Vagina (tissue), 2 donors: ENCODE data around the gene MYLK. TPM values are rescaled to one million over a fixed set of nuclear protein-coding genes. Genes with fewer than 3 reads are reported as not detected.

Experiments used
- DNase-seq, 2 donors: peaks; one replicate each; pipeline ENCODE4 v3.0.0-alpha.2; 2017; ENCODE audit errors: extremely low spot score in 2 of 2
- H3K27ac ChIP-seq: fragments of 200-600 bp; sonication (generic); one replicate; pipeline ENCODE4 v1.5.1; 2019
- H3K27me3 ChIP-seq: fragments of 200-600 bp; sonication (generic); one replicate; pipeline ENCODE4 v1.5.1; 2019
- H3K36me3 ChIP-seq, 2 donors: fragments of 200-600 bp; sonication (generic); one replicate each; pipeline ENCODE4 v1.5.1; 2017 to 2019
- H3K4me1 ChIP-seq: fragments of 200-600 bp; sonication (generic); one replicate; pipeline ENCODE4 v1.5.1; 2019
- H3K4me3 ChIP-seq, 2 donors: fragments of 200-600 bp; sonication (generic); 1 replicate in 1 of 2; 2 replicates in 1 of 2; pipeline ENCODE4 v1.5.1; 2016 to 2019
- H3K9me3 ChIP-seq: fragments of 200-600 bp; sonication (generic); one replicate; pipeline ENCODE4 v1.5.1; 2019
- CTCF ChIP-seq, 3 experiments: fragments of 450-650 bp in 2 of 3; fragments of 200-600 bp in 1 of 3; sonication (generic) in 1 of 3; IDR thresholded peaks; one replicate each; pipeline ENCODE4 v1.5.1; 2017 to 2019; ENCODE audit warnings: antibody characterized with exemption in 3 of 3, mild to moderate bottlenecking in 2 of 3, moderate library complexity in 2 of 3
- POLR2A ChIP-seq, 2 donors: fragments of 450-650 bp; IDR thresholded peaks; one replicate each; pipeline ENCODE4 v1.6.1; 2017; ENCODE audit warnings: antibody characterized with exemption in 2 of 2, mild to moderate bottlenecking in 2 of 2, moderate library complexity in 2 of 2
- POLR2AphosphoS5 ChIP-seq, 2 donors: sonication (generic); formaldehyde crosslinking; IDR thresholded peaks; one replicate each; pipeline ENCODE4 v1.9.0; 2017; ENCODE audit warnings: antibody characterized with exemption in 2 of 2, mild to moderate bottlenecking in 2 of 2, low read depth in 1 of 2; ENCODE audit not compliant: insufficient read depth in 1 of 2
- intact Hi-C: fragments of 100-400 bp; cut with DNase I; formaldehyde crosslinking; loops from one replicate; pipeline ENCODE4 v1.15.1; 2023
- total RNA-seq: library from RNA; depleted of rRNA; stranded (reverse); fragments of >200 nt; gene quantifications from one replicate; pipeline ENCODE4 v1.2.3, GENCODE V29; 2016

Gene MYLK
- total RNA-seq, 1 donor from 2014 or later, result 352 TPM

- Histone ChIP-seq H3K27ac (peak within 1 kb of the TSS; percentile 79), H3K36me3 (peaks cover 0 to 9% of the 10 kb centered on the region in 2 donors), H3K27me3 (no peaks in the 10 kb centered on the region), H3K4me1 (peaks cover 34% of the 10 kb centered on the region), H3K9me3 (no peaks in the 10 kb centered on the region), H3K4me3 (peak within 1 kb of the TSS; percentile 60 to 87)
- TF ChIP-seq CTCF (IDR thresholded peaks at IDR 0.05) (no peak), POLR2AphosphoS5 (IDR thresholded peaks at IDR 0.05; ENCODE audit: insufficient read depth in 1 of 2, low read depth in 1 of 2) (peak; percentile 85 to 88), POLR2A (IDR thresholded peaks at IDR 0.05) (peak in 1 of 2 donors; percentile 66)
- intact Hi-C loops, result no loop called here
- peak; percentile 96 to 97 for DNase-seq
Observed at GRCh38 chr3:123584988-123585937, 298.9 kb downstream of the MYLK start, which contains the start of gene HACD2. HACD2 (minus strand) TSS chr3:123585053; CDS start chr3:123585027, 26 bp downstream.

- Histone ChIP-seq H3K4me3 (peak overlapping the region; percentile 60 to 87), H3K27me3 (no peaks in the 10 kb centered on the region), H3K9me3 (no peaks in the 10 kb centered on the region), H3K36me3 (peaks cover 0 to 9% of the 10 kb centered on the region in 2 donors), H3K27ac (peak overlapping the region; percentile 79), H3K4me1 (peaks cover 34% of the 10 kb centered on the region)
- TF ChIP-seq CTCF (IDR thresholded peaks at IDR 0.05), result no peak
- TF ChIP-seq POLR2A (IDR thresholded peaks at IDR 0.05), result no peak
- no peak for TF ChIP-seq POLR2AphosphoS5 (IDR thresholded peaks at IDR 0.05; ENCODE audit: insufficient read depth in 1 of 2, low read depth in 1 of 2)
- intact Hi-C loops, result no loop called here
- no peak for DNase-seq
Observed at GRCh38 chr3:123584284-123584987, 299.7 kb downstream of the MYLK start.

GRCh38 chr3:123583561-123583960, 300.6 kb downstream of the MYLK start:
- H3K4me3 ChIP-seq, result peak overlapping the region in 1 of 2 donors; percentile 60
- intact Hi-C loops, result no loop called here
- no peak overlapping the region for H3K27ac ChIP-seq

GRCh38 chr3:123582315-123582714, 301.8 kb downstream of the MYLK start:
- no peak for DNase-seq
- H3K4me1 ChIP-seq, result peaks cover 34% of the 10 kb centered on the region
- no peaks in the 10 kb centered on the region for H3K9me3 ChIP-seq
- H3K4me3 ChIP-seq, result no peak overlapping the region
- peak in 1 of 2 donors; percentile 60 for TF ChIP-seq POLR2AphosphoS5 (IDR thresholded peaks at IDR 0.05; ENCODE audit: insufficient read depth in 1 of 2, low read depth in 1 of 2)
- TF ChIP-seq CTCF (IDR thresholded peaks at IDR 0.05), result no peak
- H3K27ac ChIP-seq, result no peak overlapping the region
- intact Hi-C loops, result no loop called here
- H3K27me3 ChIP-seq, result no peaks in the 10 kb centered on the region
- H3K36me3 ChIP-seq, result peaks cover 0 to 9% of the 10 kb centered on the region in 2 donors

More at GRCh38 chr3:123583561-123583960, 300.6 kb downstream of the MYLK start:
- no peaks in the 10 kb centered on the region for H3K9me3 ChIP-seq
- no peaks in the 10 kb centered on the region for H3K27me3 ChIP-seq
- H3K4me1 ChIP-seq, result peaks cover 34% of the 10 kb centered on the region
- peaks cover 0 to 9% of the 10 kb centered on the region in 2 donors for H3K36me3 ChIP-seq
- TF ChIP-seq CTCF (IDR thresholded peaks at IDR 0.05) (no peak), POLR2AphosphoS5 (IDR thresholded peaks at IDR 0.05; ENCODE audit: insufficient read depth in 1 of 2, low read depth in 1 of 2) (no peak), POLR2A (IDR thresholded peaks at IDR 0.05) (no peak)
- DNase-seq, result no peak
